ENCODE data around the gene SPDYC. TPM values are rescaled to one million over a fixed set of nuclear protein-coding genes. Genes with fewer than 3 reads are reported as not detected.
A peak's percentile ranks its signal among the peaks of the same experiment; 100 is the strongest.

Gene SPDYC, protein sequence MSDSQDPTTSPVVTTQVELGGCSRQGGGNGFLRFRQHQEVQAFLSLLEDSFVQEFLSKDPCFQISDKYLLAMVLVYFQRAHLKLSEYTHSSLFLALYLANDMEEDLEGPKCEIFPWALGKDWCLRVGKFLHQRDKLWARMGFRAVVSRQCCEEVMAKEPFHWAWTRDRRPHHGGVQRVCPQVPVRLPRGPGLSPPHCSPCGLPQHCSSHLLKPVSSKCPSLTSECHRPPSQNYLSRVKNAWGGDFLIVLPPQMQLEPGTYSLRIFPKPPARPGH
- total RNA-seq, result not detected

DNA sequence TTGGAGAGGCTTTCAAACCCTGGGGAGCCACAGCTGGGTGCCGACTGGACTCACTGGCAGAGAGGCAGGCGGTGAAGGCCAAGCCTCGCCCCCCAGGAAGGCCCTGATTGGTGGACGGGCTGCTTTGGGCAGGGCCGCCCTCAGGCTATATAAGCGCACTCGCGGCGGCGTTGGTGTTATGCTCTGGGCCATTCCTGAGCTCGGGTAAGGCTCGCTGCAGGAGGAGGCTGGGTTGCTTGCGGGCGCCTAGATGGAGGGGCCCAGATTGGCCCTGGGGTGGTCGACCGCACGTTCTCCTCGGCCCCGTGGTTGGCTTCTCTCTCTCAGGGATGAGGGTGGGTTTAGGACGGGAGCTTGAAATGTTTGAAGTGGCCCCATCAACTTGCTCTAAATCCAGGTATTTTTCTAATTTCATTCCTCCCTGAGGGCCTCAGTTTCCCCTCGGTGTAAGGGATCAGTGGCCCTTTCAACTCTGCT lies at the start of gene SPDYC:
SPDYC (plus strand) TSS at position 176 of the 477 bp plus-strand sequence. CDS start 1,125 bp downstream, outside the sequence.
- ATAC-seq (peak; percentile 20), DNase-seq (no peak)
- ChIA-PET POLR2A (no interaction called here), CTCF (interaction anchor here (1.9 kb wide), 1 partner anchor 9 kb away, joined by 8 read pairs; no protein-coding TSS in a partner anchor)
- Mint-ChIP-seq H3K27me3 (ENCODE audit: low read depth) (no peaks in the 10 kb centered on the region), H3K4me3 (no peak within 1 kb of the TSS), H3K4me1 (ENCODE audit: low read depth) (peaks cover 11% of the 10 kb centered on the region), H3K36me3 (ENCODE audit: low read depth) (no peaks in the 10 kb centered on the region), H3K27ac (peak within 1 kb of the TSS; percentile 81), H3K9me3 (ENCODE audit: insufficient read depth) (no peaks in the 10 kb centered on the region)

GRCh38 chr11:65120831-65121230 lies 49.2 kb upstream of the SPDYC start:
- ChIA-PET POLR2A (interaction anchor here (0.5 to 2.9 kb wide), 9 partner anchors 9 to 247 kb away, joined by 3 to 31 read pairs (median 7); partner anchors contain the start of genes ARL2, SAC3D1, SYVN1 and TM7SF2), CTCF (interaction anchor here (0.8 to 3.5 kb wide), 10 partner anchors 9 to 342 kb away, joined by 3 to 56 read pairs (median 4); partner anchors contain the start of genes ARL2, CAPN1, SAC3D1 and TM7SF2)
- H3K27ac Mint-ChIP-seq, result peak overlapping the region; percentile 99
- ATAC-seq, result no peak
- H3K36me3 Mint-ChIP-seq (ENCODE audit: low read depth), result peaks cover 63% of the 10 kb centered on the region
- no peaks in the 10 kb centered on the region for H3K9me3 Mint-ChIP-seq (ENCODE audit: insufficient read depth)
- DNase-seq, result no peak
- H3K4me1 Mint-ChIP-seq (ENCODE audit: low read depth), result peaks cover 57% of the 10 kb centered on the region
- peak overlapping the region; percentile 100 for H3K4me3 Mint-ChIP-seq
- no peaks in the 10 kb centered on the region for H3K27me3 Mint-ChIP-seq (ENCODE audit: low read depth)

DNA sequence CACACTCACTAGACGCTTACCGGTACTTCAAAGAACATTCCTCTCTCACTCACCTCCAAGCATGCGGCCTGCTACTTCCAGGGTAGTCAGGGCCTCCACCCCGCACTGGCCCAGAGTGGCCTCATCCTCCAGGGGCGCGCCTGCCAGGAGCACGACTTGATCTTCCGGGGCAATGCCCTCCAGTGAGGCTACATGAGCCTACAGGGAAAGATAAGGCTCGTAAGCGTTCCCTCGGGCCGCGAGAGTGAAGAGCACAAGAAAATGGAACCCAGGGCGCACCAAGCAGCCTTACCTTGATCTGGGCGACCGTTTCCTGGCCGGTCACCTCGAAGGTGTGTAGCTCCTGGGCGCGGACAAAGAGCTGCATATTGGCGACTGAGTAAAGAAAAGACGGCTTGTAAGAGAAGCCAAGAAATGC lies 48.6 kb upstream of the SPDYC start:
- ATAC-seq, result peak; percentile 1
- Mint-ChIP-seq H3K27ac (peak overlapping the region; percentile 99), H3K4me3 (peak overlapping the region; percentile 100), H3K36me3 (ENCODE audit: low read depth) (peaks cover 68% of the 10 kb centered on the region), H3K9me3 (ENCODE audit: insufficient read depth) (no peaks in the 10 kb centered on the region), H3K27me3 (ENCODE audit: low read depth) (no peaks in the 10 kb centered on the region), H3K4me1 (ENCODE audit: low read depth) (peaks cover 51% of the 10 kb centered on the region)
- peak; percentile 44 for DNase-seq
- CTCF ChIA-PET, result interaction anchor here (0.8 to 3.5 kb wide), 16 partner anchors 10 to 277 kb away, joined by 3 to 56 read pairs (median 4); partner anchors contain the start of genes ARL2, CAPN1, CDC42BPG and SAC3D1
- POLR2A ChIA-PET, result interaction anchor here (0.6 to 2.9 kb wide), 28 partner anchors 9 to 379 kb away, joined by 3 to 31 read pairs (median 4); partner anchors contain the start of genes ARL2, ATG2A, CAPN1 and CDCA5

GRCh38 chr11:65121865-65122696 lies 48.0 kb upstream of the SPDYC start, which contains the start of the genes FAU and MRPL49:
TSS of gene FAU (minus strand) at chr11:65122134. CDS start at chr11:65121813, 321 bp downstream.
TSS of gene MRPL49 (plus strand) at chr11:65122321. CDS start at chr11:65122347, 26 bp downstream.
- H3K4me1 Mint-ChIP-seq (ENCODE audit: low read depth), result peaks cover 47% of the 10 kb centered on the region

GRCh38 chr11:65124480-65125196 lies 45.4 kb upstream of the SPDYC start:
- ChIA-PET POLR2A (interaction anchor here (0.6 to 1.8 kb wide), 3 partner anchors 11 to 350 kb away, joined by 4 to 5 read pairs (median 4); no protein-coding TSS in a partner anchor), CTCF (no interaction called here)
- Mint-ChIP-seq H3K27me3 (ENCODE audit: low read depth) (no peaks in the 10 kb centered on the region), H3K4me3 (no peak overlapping the region), H3K9me3 (ENCODE audit: insufficient read depth) (no peaks in the 10 kb centered on the region), H3K36me3 (ENCODE audit: low read depth) (peaks cover 60% of the 10 kb centered on the region), H3K27ac (no peak overlapping the region), H3K4me1 (ENCODE audit: low read depth) (peaks cover 34% of the 10 kb centered on the region)
- ATAC-seq (no peak), DNase-seq (no peak)

More at GRCh38 chr11:65121865-65122696, 48.0 kb upstream of the SPDYC start, which contains the start of the genes FAU and MRPL49:
- peaks cover 68% of the 10 kb centered on the region for H3K36me3 Mint-ChIP-seq (ENCODE audit: low read depth)
- peak within 1 kb of the TSS; percentile 99 for H3K27ac Mint-ChIP-seq
- ChIA-PET POLR2A (interaction anchor here (0.6 to 2.9 kb wide), 33 partner anchors 9 to 1172 kb away, joined by 3 to 31 read pairs (median 4); partner anchors contain the start of genes ARL2, ATG2A, CAPN1 and CDCA5), CTCF (interaction anchor here (0.8 to 3.5 kb wide), 18 partner anchors 10 to 418 kb away, joined by 3 to 56 read pairs (median 4); partner anchors contain the start of genes ARL2, CAPN1, CDC42BPG and CDC42EP2)
- DNase-seq (peak; percentile 100), ATAC-seq (peak; percentile 85)
- no peaks in the 10 kb centered on the region for H3K27me3 Mint-ChIP-seq (ENCODE audit: low read depth)
- no peaks in the 10 kb centered on the region for H3K9me3 Mint-ChIP-seq (ENCODE audit: insufficient read depth)
- peak within 1 kb of the TSS; percentile 100 for H3K4me3 Mint-ChIP-seq

- DNase-seq, result no peak
- Mint-ChIP-seq H3K9me3 (ENCODE audit: insufficient read depth) (no peaks in the 10 kb centered on the region), H3K27ac (no peak overlapping the region), H3K27me3 (ENCODE audit: low read depth) (no peaks in the 10 kb centered on the region), H3K4me1 (ENCODE audit: low read depth) (peaks cover 26% of the 10 kb centered on the region), H3K4me3 (no peak overlapping the region), H3K36me3 (ENCODE audit: low read depth) (peaks cover 55% of the 10 kb centered on the region)
- CTCF ChIA-PET, result no interaction called here
- POLR2A ChIA-PET, result interaction anchor here (0.6 to 1.8 kb wide), 3 partner anchors 10 to 350 kb away, joined by 4 to 5 read pairs (median 4); no protein-coding TSS in a partner anchor
- no peak for ATAC-seq
Measured at GRCh38 chr11:65125197-65126056, 44.6 kb upstream of the SPDYC start.

DNA sequence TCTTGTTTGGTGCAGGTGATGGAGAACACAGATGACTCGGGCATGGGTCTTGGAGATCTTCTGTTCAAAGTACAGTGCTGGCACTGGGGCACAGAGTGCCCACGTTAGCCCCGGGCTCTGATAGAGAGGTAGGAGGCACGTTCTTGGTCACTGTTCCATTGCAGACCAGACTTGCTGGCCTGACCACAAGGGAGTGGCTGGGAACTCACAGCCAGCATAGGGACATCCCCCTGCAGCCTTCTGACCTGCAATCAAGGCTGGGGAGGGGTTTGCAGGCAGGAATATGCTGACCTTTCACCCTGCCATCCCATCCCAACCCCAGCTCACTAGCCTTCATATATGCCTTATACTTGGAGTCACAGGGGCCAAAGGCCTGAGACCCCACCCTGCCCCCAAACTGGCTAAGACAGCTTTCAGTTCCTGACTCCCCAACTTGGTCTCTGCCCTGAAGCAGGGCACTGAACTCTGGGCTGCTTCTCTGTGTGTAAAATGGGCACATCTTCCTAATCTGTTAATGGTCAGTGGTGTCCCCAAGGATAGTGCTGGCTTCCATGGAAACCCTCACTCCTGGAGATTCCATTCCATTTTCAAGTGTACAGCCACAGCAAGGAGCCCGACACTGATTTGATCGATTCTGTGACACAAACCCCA lies 43.3 kb upstream of the SPDYC start:
- Mint-ChIP-seq H3K9me3 (ENCODE audit: insufficient read depth) (no peaks in the 10 kb centered on the region), H3K27me3 (ENCODE audit: low read depth) (no peaks in the 10 kb centered on the region), H3K27ac (no peak overlapping the region), H3K4me3 (no peak overlapping the region), H3K4me1 (ENCODE audit: low read depth) (peaks cover 16% of the 10 kb centered on the region), H3K36me3 (ENCODE audit: low read depth) (peaks cover 51% of the 10 kb centered on the region)
- DNase-seq (no peak), ATAC-seq (no peak)
- POLR2A ChIA-PET, result interaction anchor here (1.1 to 2.0 kb wide), 2 partner anchors 9 to 112 kb away, joined by 3 to 5 read pairs; partner anchors contain the start of gene ZNHIT2
- CTCF ChIA-PET, result no interaction called here

GRCh38 chr11:65127473-65128181 lies 42.4 kb upstream of the SPDYC start:
- ChIA-PET POLR2A (interaction anchor here (0.5 to 2.0 kb wide), 3 partner anchors 10 to 1809 kb away, joined by 3 to 5 read pairs (median 3); partner anchors contain the start of gene ZNHIT2), CTCF (no interaction called here)
- DNase-seq, result no peak

More at GRCh38 chr11:65127473-65128181, 42.4 kb upstream of the SPDYC start:
- Mint-ChIP-seq H3K27me3 (ENCODE audit: low read depth) (no peaks in the 10 kb centered on the region), H3K9me3 (ENCODE audit: insufficient read depth) (no peaks in the 10 kb centered on the region), H3K4me1 (ENCODE audit: low read depth) (peaks cover 20% of the 10 kb centered on the region), H3K36me3 (ENCODE audit: low read depth) (peaks cover 51% of the 10 kb centered on the region), H3K27ac (no peak overlapping the region), H3K4me3 (no peak overlapping the region)
- no peak for ATAC-seq

Measured in activated CD8-positive, alpha-beta T cell treated with anti-CD3 and anti-CD28 coated beads, Interleukin-2, amount 10 ng/mL, durations not matched to agents 7 days and 5 days (primary cell).